ENCODE measurements around the gene SPC24.

DNA sequence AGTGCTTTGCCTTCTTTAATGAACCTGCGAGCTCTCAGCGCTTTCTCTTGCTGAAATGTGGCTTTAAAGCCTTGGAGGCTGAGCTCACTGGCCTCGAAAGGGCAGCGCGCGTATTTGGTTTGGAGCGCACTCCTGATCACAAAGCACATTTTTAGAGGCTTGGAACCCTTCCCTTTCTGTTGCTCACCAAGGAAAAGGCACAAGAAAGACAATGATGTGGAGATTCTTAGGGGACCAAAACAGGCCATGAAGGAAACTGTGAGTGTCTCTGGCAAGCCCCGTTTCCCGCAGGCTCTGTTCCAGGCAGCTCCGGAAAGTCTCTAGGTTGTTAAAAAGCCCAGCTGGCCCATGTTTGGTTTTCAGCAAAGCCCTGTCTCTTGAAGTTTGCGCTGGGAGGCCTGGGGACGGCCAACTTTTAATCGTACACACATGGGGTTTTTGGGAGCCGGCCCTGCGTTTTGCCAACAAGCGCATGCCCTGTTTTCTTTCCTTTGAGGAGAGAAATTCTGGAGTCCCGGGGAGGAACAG, 9.4 kb upstream of the SPC24 start:
- TF ChIP-seq, protein P1, sequence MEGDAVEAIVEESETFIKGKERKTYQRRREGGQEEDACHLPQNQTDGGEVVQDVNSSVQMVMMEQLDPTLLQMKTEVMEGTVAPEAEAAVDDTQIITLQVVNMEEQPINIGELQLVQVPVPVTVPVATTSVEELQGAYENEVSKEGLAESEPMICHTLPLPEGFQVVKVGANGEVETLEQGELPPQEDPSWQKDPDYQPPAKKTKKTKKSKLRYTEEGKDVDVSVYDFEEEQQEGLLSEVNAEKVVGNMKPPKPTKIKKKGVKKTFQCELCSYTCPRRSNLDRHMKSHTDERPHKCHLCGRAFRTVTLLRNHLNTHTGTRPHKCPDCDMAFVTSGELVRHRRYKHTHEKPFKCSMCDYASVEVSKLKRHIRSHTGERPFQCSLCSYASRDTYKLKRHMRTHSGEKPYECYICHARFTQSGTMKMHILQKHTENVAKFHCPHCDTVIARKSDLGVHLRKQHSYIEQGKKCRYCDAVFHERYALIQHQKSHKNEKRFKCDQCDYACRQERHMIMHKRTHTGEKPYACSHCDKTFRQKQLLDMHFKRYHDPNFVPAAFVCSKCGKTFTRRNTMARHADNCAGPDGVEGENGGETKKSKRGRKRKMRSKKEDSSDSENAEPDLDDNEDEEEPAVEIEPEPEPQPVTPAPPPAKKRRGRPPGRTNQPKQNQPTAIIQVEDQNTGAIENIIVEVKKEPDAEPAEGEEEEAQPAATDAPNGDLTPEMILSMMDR (IDR thresholded peaks at IDR 0.05), result no peak
- TF ChIP-seq POLR2A (IDR thresholded peaks at IDR 0.05), result no peak

Data from testis (tissue), 2 donors.